Stromal cell of bone marrow (primary cell): ENCODE measurements around the gene CSF2.

Source experiments
- DNase-seq: peaks from one replicate; pipeline ENCODE4 v3.0.0-alpha.2; 2012; ENCODE audit warnings: low read depth

The CSF2 gene

DNA sequence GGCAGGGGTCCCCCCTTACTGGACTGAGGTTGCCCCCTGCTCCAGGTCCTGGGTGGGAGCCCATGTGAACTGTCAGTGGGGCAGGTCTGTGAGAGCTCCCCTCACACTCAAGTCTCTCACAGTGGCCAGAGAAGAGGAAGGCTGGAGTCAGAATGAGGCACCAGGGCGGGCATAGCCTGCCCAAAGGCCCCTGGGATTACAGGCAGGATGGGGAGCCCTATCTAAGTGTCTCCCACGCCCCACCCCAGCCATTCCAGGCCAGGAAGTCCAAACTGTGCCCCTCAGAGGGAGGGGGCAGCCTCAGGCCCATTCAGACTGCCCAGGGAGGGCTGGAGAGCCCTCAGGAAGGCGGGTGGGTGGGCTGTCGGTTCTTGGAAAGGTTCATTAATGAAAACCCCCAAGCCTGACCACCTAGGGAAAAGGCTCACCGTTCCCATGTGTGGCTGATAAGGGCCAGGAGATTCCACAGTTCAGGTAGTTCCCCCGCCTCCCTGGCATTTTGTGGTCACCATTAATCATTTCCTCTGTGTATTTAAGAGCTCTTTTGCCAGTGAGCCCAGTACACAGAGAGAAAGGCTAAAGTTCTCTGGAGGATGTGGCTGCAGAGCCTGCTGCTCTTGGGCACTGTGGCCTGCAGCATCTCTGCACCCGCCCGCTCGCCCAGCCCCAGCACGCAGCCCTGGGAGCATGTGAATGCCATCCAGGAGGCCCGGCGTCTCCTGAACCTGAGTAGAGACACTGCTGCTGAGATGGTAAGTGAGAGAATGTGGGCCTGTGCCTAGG lies at the start of gene CSF2:
CSF2 (plus strand) TSS at position 559 of the 783 bp plus-strand sequence; CDS start at position 594, 35 bp downstream.
- DNase-seq = no peak

DNA sequence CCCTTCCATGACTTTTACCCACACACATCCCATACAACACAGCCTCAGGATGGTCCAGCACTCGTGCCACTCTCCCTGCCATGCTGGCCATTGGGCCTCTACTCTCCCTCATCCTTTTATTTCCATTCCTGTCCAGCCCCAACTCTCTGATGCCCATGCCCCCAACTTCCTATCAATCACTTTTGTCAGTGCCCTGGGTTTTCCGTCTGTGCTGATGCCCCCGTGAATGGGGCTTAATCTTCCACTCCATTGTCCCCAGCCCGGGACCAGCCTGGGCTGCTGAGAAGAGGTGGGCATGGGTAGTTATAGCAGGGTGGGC lies 49.5 kb upstream of the CSF2 start:
- no peak for DNase-seq

DNA sequence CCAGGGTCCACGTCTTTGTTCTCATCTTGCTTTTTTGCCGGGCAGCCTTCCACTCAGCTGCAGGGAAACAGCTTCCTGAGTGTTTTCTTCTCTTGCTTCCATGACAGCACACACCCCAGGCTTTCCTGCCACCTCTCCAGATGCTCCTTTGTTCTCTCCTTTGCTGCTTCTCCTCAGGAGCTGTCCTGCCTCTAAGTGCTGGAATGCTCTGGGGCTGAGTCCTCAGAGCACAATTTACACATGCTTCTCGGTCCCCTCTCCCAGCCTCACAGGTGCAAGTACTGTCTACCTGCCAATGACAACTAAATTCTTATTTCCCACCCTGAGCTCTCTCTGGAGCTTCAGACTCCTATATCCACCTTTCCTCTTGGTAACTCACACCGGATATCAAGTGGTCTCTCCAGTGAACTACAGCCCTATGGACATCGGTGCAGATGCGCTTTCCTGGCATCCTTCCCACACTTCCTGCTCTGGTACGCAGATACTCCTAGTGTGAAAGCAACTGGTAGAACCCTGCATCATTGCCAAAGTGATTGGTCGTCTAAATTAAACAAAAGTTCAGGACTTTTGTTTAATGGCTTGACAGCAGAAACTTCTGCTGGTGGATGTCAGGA lies 48.7 kb upstream of the CSF2 start:
- no peak for DNase-seq

DNA sequence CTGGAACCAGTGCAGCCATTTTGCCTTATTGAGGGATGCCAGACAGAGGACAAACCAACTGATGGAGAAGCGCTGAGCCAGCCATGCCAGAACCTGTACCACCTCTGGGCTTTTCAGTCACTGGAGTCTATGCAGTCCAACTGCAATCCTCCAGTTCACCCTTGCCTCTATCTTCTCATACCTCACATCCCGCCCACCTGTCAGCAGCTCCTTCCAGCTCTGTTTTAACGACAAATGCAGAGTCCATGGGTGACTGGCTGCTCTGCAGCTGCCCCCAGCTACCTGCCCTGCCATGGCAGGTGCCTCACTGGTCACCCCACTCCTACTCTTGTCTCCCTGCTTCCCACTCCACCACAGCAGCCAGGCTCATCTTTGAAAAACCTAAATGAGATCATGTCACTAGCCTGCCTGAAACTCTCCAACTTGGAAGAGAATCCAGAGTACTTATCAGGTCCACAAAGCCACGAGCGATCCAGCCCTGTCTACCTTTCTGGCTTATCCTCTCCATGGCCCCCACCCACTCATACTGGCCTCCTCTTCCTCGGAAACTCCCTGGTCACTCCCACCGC lies 48.1 kb upstream of the CSF2 start:
- no peak for DNase-seq

DNA sequence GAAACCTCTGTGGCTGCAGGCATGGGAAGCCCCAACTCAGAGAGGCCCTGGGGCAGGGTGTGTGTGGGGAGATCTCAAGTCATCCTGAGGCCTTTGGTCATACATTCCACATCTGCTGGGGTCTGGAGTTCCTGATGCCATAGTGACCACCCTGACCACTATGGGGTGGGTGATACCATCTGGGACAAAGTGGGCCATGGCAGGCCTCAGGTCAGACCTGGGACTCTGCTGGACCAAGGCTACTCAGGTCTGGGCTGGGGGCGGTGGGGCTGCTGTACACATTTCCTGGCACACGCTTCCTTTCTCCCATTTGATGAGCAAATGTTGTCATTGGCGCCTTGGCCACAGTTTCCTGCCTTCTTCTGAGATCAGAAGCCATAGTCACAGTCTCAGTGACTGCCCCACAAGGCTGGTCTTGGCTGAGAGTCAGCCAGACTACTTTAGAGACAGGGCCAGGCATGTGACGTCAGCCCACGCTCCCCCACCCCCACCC lies 47.0 kb upstream of the CSF2 start:
- DNase-seq = no peak

DNA sequence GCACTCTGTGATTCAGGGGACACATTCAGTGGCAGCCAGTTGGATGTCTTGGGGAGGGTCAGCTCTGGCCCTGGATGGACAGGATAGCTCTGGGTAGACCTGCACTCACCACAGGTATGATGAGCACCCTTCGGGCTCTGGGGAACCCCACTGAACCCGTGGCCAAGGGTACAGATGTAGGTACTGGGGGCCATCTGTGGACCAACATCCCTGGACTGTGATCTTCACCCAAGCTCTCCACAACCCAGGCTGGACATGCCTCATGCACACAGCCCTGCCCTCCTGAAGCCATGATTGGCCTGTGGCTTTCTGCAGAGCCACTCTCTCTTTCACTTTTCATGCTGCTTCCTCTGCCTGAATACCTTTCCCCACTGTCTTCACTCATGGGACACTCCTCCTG lies 46.6 kb upstream of the CSF2 start:
- no peak for DNase-seq

DNA sequence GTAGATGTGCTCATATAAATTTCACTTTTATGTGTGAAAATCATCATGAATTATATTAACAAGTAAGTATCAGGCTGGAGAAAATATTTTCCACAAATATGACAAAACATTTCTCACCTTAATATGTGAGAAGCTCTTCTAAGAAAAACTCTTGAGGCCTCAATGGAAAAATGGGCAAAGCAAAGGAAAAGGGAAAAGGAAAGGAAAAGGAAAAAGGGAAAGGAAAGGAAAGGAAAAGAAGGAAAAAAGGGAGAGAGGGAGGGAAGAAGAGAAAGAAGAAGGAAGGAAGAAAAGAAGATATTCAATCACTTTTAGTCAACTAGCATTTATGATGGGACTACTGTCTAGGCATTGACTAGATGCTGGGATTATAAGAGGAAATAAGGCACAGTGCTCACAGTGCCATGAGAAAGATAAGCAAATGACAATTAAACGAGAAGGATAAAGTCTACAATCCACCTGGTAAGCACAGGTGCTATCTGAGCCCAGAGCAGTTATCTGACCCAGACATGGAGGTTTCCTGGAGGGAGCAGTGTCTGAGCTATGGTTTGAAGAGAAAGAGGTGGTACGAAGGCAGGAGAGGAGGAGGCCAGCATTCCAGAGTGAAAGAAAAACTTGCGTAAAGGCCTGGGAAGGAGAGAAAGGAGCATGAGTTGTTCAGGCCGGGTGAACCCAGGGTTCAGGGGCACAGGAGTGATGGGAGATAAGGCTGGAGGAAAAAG lies 43.8 kb upstream of the CSF2 start:
- no peak for DNase-seq

DNA sequence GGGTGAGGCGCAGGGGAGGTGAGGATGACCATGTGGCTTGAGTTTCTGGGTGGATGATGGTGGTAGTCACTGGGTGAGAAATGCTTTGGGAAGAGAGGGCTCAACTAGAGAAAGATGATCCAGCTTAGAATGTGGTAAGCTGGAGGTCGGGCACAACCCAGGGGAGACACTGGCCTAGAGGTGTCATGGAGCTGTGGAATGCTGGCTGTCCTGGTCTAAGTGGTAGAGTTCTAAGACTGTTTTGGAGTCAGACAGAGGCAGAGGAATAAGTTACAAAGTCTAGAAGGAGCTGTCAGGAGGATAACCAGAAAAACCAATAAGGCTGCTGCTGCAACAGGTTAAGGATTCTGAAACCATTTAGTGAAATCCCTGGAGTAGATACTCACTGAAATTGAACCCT lies 43.0 kb upstream of the CSF2 start:
- no peak for DNase-seq

DNA sequence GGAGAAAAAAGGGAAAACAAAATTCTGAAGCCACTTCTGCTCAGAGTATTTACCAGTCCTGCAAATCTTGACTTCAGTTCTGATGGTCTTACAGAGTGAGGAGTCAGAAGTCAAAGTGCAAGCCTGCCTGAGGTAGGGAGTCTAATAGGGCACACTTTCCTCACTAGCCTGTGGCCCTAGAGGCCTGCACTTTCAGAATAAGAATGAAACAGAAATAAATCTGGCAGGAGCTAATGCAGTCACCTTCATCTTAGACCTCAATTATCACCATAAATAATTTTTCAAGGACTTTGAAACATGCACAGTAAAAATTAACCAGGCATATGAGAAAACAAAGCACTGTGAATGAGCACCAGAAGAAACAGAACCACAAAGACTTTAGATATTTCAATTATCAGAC lies 41.4 kb upstream of the CSF2 start:
- DNase-seq = no peak

DNA sequence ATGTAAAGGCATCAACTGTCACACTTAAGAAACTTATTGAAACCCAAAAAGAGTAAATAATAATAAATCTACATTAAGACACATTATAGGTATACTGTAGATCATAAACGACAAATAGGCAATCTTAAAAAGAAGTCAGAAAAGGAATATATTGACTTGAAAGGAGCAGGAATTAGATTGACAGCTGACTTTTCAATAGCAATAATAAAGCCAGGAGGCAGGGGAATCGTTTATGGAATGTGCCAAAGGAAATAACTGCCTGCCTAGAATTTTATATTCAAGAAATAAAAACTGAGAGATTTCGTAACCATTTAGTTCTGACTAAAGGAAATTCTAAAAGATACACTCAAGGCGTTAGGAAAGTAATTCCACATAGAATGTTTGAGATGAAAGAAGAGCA lies 40.5 kb upstream of the CSF2 start:
- no peak for DNase-seq

DNA sequence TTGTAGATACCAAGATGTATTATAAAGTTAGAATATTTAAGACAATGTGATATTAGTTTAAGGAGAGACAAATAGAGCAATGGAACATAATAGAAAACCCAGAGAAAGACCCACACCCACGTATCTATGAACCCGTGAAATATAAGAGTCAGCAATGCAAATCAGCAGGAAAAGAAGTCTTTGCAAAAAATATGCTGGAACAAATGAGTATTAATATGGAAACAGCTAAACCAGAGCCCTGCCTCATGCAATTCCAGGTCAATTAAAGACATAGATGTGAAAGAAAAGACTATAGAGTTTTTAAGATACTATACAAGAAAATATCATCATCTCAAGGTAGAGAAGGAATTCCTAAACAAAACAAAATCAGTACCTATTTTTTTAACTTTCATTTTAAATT lies 36.2 kb upstream of the CSF2 start:
- DNase-seq = no peak

DNA sequence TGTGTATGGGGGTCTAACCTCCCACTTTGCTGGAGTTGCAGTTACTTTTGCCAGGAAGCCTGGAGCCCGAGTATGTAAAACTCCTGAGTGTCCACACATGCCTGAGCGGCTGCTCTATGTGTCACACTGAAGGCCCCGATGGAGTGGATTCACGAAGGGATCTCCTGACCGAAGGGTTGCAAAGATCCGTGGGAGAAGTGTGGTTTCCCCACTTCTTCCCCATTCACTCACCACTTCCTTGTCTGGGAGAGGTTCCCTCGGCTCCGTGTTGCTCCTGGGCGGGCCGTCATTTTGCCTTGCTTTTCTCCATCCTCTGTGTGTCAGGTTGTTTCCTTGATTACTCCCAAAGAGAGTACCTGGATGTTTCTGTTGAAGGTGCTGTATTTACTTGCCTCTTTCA lies 29.4 kb upstream of the CSF2 start:
- no peak for DNase-seq

DNA sequence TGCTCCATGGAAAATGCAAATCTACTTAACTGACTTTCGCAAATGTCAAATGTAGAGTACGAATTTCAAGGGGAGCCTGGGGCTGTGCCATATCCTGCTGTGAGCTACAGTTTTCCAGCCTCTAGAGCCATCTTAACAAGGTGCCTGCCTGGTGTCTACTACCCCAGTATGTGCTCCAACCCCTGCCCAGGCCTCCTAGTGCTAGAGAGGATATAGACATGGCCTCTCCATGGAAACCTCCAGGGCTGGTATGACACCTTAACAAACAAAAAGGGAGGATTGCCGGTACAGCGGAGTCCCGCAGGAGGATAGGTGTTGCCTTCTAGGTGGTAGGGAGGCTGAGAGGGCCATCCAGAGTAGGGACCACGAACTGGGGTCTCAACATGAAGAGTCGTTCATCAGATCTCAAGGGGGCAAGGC lies 26.7 kb upstream of the CSF2 start:
- DNase-seq = no peak

DNA sequence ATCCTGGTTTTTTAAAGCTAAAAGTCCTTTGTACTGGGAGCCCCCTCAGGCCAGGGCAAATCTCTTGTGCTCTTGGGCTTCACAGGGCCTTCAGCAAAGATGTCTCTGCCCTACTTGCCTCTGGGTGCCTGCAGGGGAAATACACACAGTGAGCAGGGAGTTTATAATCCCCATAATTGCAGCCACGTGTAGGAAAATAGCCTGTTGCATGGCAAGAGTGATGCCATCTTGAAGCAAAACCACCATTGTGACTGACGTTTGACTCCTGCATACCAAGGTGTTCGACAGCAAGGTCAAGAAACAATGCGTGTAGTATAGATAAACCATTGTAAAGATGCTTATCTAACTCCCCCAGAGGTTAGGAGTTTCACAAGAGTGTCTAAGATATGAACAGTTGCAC lies 24.5 kb upstream of the CSF2 start:
- no peak for DNase-seq

DNA sequence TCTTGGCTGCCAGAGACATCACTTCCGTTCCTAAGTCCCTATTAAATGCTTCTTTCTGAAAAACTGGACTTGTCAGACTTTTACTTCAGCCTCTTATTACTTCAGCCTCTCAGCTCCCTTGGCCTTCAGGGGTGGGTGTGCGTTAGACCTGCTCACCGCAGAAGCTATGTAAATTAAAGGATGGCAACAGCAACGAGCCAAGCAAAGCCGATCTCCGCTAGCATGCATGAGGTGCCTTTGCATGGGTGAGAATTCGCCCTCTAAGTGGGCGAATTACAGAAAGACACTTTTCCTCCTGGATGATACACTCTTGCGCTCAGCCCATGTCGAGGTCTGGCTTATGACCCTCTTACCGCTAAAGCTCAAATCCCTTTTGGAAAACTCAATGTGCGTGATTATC lies 24.0 kb upstream of the CSF2 start:
- no peak for DNase-seq

DNA sequence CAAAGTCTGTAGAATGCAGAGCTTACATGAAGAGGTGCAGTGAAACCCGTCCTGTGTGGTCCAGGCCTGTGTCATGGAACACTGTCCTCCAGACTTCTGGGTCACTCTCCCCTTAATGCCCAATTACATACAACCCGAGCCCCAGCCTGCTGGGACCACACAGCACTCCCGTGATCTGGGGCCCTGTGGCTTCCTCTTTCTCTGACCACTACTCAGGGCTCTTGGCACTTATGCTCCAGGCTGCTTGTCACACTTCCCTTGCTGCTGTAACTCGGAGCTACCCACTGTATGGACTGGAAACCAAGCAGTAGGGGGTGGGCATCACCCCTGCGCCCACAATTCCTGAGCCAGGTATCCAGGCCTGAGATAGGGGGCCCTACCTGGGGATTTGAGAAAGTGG lies 23.5 kb upstream of the CSF2 start:
- no peak for DNase-seq

DNA sequence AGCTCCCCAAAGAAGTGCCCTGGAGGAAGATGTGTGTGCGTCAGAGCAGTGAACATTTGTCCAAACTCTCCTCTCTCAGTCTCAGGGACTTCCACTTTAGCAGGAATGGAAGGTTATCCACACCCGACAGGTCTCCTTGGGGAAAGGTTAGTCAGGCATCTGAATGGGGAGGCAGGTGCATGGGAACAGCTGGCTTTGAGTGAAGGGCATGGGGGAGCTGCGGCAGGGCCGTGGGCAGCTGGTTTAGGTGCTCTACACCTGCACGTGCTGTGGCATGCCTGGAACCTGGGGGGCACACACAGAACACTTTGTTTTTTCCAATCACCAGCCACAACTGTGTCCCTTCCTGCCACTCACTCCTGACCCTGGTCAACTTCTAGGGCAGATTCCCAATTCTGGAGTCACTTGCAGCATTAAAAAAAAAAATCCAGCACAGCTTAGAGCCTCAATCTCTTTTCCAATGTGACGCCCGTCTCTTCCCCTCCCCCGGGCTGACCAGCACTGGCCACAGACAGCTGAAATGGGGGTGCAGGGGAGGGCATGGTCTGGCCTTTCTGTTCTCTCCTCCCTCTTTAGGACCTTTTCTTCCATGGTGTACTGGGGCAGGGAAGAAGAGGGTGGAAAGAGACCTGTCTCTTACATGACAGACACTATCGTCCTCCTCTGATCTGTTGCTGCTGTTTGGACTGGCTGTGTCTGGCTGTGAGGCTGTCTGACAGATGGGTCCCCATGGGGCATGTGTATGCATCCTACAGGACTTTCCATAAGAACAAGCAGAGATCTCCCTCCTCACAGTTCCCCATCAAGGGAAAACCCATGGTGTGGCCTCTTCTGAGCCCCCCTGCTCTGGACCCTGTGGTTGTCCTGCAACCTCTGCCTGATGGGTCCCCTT lies 22.7 kb upstream of the CSF2 start:
- no peak for DNase-seq

DNA sequence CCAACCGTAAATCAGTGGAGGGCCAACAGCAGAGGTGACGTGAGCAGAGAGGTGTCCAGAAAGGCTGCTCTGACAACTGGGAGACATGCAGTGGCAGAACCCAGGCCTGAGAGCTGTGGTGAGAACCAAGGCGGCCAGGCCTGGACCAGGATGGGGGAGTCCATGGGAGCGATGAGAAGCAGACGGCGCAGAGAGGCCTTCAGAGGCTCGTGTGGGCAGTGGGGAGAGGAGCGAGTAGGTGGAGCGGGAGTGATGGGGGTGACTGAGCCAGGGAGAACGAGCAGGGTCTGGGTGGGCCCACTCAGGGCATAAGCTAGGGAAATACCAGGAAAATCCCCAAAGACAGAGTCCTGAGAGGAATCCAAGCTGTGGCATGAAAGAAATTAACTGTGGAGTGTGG lies 21.1 kb upstream of the CSF2 start:
- DNase-seq = no peak

DNA sequence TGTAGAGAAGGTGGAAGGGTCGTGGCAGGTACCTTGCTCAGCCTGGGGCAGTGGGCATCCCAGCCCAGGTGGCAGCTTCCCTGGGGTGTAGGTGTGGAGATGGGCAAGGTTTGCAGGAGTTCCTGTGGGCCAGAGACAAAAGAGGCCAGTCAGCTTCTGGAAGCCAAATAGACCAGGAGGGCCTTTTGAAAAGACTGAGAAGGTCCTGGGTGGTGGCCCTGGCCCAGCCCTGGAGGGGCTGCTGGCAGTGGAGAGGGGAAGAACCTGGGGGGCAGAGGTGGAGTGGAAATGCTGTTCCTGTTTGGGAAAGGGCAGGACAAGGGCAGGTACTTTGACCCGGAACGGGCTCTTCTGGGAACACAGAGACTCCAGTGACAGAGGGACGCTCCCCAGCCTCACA lies 20.1 kb upstream of the CSF2 start:
- DNase-seq = no peak

DNA sequence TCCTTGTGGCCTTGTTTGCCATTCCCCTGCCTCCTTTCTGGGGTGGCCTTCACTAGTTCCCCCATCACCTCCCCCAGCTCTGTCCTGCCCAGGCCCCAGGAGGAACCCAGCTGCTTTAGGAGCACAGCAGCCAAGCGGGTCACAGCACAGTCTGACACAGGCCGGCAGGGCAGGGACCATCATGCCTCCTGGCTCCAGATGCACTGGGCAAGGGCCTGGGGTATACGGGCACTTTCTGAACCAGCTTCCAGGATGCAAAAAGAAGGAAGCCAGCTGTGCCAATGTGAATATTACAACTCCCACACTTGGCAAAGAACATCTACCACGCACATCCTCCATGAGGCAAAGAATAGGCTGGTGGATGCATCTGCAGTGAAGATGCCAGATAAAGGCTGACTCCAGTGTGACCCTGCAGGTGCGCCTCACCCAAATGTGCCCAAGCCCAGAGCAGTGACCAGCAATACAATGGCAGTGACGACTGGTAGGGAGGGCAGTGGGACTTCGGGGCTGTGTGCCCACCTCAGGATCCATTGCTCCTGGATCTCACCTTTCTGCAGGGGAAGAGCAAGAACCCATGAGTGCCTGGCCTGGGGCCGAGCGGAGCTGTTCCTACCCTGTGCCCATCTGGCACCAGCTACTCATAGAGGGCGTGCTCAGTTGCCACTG lies 19.4 kb upstream of the CSF2 start:
- no peak for DNase-seq

DNA sequence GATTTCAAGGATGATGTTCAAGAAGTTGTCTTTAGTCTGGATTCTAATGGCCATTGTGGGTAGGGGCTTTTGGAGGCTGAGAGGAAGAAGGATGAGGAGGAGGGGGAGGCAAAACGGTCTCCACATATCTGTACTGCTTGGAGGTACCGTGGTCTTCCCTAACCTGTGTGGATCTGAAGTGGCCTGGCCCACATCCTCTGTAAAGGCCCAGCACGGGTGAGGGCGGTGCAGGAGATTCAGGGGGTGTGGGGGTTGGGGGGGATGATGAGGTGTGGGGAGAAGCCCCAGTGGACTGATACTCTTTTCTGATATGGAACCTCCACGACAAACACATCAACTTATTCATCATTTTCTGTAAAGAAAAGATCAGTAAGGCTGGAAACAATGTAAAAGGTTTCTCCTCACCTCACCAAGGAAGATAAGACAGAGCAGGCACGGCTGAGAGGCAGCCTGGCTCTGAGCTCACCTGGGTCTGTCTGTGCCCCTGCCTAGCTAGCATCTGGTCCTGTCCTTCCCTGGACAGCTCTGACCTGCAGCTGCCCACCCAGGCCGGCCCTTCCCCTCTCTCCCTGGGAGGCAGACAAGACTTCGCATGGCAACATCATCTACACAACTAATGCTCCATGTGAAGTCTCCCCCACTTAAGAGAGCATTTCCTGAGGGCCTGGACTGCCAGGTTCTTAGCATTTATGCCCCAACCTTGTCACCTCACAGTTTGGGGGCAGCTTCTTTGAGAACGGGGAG lies 18.7 kb upstream of the CSF2 start:
- no peak for DNase-seq
